ENCODE results near the gene SMAD3. TPM values are rescaled to one million over a fixed set of nuclear protein-coding genes. Genes with fewer than 3 reads are reported as not detected.

The SMAD3 gene
- total and polyA plus RNA-seq, 2 donors (not counting 1 experiment from before 2014, with no cell fraction given) = 55.9 to 163 TPM

- ChIA-PET POLR2A (no interaction called here), CTCF (interaction anchor here (0.5 to 1.6 kb wide), 4 partner anchors 10 to 314 kb away, joined by 3 to 9 read pairs (median 4); no protein-coding TSS in a partner anchor)
- intact Hi-C loops (cut with micrococcal nuclease) = no loop called here
- Histone ChIP-seq H3K27ac (ENCODE audit: low read length in 2 of 2) (peak overlapping the region in 1 of 2 donors; percentile 11), H3K27me3 (replicated peaks in 1 of 4; ENCODE audit: control extremely low read depth in 1 of 4, control insufficient read depth in 3 of 4, insufficient read depth in 4 of 4, low read length in 3 of 4) (no peaks in the 10 kb centered on the region), H4K20me1 (ENCODE audit: control insufficient read depth, insufficient read depth, low read length, poor library complexity, severe bottlenecking) (no peaks in the 10 kb centered on the region), H2AFZ (ENCODE audit: insufficient read depth, low read depth, low read length, poor library complexity, severe bottlenecking) (peak overlapping the region; percentile 52), H3K4me3 (ENCODE audit: control extremely low read depth in 1 of 5, extremely low read depth in 1 of 5, insufficient read depth in 1 of 5, low read depth in 2 of 5, low read length in 4 of 5) (peak overlapping the region in 1 of 5 experiments; percentile 2), H3K4me1 (ENCODE audit: control insufficient read depth in 2 of 2, insufficient read depth in 2 of 2, low read length in 2 of 2) (peaks cover 36 to 37% of the 10 kb centered on the region in 2 donors), H3K79me2 (ENCODE audit: control insufficient read depth, insufficient read depth, low read length) (peaks cover 3% of the 10 kb centered on the region), H3K36me3 (replicated peaks in 1 of 2; ENCODE audit: control extremely low read depth in 1 of 2, control insufficient read depth in 1 of 2, extremely low read depth in 1 of 2, insufficient read depth in 2 of 2, low read length in 1 of 2) (no peaks in the 10 kb centered on the region), H3K9me3 (ENCODE audit: control extremely low read depth in 1 of 3, control insufficient read depth in 2 of 3, insufficient read depth in 1 of 3, low read length in 2 of 3) (no peaks in the 10 kb centered on the region), H3K9ac (ENCODE audit: low read length) (no peak overlapping the region), H3K4me2 (replicated peaks; ENCODE audit: low read depth, low read length, poor library complexity, severe bottlenecking) (peak overlapping the region; percentile 42)
- Mint-ChIP-seq H3K4me3 (peak overlapping the region; percentile 27), H3K4me1 (peaks cover 40% of the 10 kb centered on the region), H3K27ac (peak overlapping the region; percentile 64), H3K9me3 (ENCODE audit: insufficient read depth) (no peaks in the 10 kb centered on the region), H3K27me3 (no peaks in the 10 kb centered on the region)
- no peak for TF ChIP-seq EZH2 (IDR thresholded peaks at IDR 0.05; ENCODE audit: borderline replicate concordance, insufficient read depth, low read depth, low read length, poor library complexity, severe bottlenecking)
- TF ChIP-seq CTCF (IDR thresholded peaks at IDR 0.05) = no peak
- ATAC-seq (ENCODE audit: low read depth) = peak; percentile 78
- no peak for DNase-seq
- 63% methylated on average over 3 of the region's 9 CpGs for WGBS (ENCODE audit: insufficient coverage)
These were observed 16.8 kb upstream of the SMAD3 start for GRCh38 chr15:67048281-67049279.
